ENCODE measurements around the gene NAA60.

DNA sequence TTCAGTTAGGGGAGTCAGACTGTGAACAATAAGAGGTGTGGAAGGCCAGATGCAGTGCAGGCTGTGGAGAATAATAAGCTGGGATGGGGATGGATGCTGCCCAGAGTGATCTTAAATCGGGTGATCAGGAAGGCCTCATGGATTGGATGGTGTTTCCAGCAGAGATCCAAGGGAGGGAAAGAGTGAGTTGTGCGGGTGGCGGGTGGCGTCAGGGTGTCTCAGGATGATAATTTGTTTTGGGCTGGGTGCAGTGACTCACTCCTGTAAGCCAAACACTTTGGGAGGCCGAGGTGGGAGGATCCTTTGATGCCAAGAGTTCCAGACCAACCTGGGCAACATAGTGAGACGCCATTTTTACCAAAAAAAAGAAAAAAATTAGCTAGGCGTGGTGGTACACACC is 65.3 kb downstream of the NAA60 start:
- TF ChIP-seq, protein P1, sequence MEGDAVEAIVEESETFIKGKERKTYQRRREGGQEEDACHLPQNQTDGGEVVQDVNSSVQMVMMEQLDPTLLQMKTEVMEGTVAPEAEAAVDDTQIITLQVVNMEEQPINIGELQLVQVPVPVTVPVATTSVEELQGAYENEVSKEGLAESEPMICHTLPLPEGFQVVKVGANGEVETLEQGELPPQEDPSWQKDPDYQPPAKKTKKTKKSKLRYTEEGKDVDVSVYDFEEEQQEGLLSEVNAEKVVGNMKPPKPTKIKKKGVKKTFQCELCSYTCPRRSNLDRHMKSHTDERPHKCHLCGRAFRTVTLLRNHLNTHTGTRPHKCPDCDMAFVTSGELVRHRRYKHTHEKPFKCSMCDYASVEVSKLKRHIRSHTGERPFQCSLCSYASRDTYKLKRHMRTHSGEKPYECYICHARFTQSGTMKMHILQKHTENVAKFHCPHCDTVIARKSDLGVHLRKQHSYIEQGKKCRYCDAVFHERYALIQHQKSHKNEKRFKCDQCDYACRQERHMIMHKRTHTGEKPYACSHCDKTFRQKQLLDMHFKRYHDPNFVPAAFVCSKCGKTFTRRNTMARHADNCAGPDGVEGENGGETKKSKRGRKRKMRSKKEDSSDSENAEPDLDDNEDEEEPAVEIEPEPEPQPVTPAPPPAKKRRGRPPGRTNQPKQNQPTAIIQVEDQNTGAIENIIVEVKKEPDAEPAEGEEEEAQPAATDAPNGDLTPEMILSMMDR (conservative IDR thresholded peaks at IDR 0.05; ENCODE audit: low read length), result no peak
- TF ChIP-seq EZH2phosphoT487 (IDR thresholded peaks at IDR 0.05; ENCODE audit: borderline replicate concordance), result no peak

All from Loucy (cell line).